GM18870 (cell line): ENCODE results near the gene PCDHGC5.

Experiments
- ATAC-seq: cut with Tn5 transposase; IDR thresholded peaks from one replicate; pipeline ENCODE4 v1.9.1; 2021; ENCODE audit warnings: moderate library complexity; ENCODE audit not compliant: unreplicated experiment

The PCDHGC5 gene

DNA sequence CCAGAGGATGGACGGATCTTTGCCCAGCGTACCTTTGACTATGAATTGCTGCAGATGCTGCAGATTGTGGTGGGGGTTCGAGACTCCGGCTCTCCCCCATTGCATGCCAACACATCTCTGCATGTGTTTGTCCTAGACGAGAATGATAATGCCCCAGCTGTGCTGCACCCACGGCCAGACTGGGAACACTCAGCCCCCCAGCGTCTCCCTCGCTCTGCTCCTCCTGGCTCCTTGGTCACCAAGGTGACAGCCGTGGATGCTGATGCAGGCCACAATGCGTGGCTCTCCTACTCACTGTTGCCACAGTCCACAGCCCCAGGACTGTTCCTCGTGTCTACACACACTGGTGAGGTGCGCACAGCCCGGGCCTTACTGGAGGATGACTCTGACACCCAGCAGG, 1.9 kb downstream of the PCDHGC5 start:
- ATAC-seq: no peak

DNA sequence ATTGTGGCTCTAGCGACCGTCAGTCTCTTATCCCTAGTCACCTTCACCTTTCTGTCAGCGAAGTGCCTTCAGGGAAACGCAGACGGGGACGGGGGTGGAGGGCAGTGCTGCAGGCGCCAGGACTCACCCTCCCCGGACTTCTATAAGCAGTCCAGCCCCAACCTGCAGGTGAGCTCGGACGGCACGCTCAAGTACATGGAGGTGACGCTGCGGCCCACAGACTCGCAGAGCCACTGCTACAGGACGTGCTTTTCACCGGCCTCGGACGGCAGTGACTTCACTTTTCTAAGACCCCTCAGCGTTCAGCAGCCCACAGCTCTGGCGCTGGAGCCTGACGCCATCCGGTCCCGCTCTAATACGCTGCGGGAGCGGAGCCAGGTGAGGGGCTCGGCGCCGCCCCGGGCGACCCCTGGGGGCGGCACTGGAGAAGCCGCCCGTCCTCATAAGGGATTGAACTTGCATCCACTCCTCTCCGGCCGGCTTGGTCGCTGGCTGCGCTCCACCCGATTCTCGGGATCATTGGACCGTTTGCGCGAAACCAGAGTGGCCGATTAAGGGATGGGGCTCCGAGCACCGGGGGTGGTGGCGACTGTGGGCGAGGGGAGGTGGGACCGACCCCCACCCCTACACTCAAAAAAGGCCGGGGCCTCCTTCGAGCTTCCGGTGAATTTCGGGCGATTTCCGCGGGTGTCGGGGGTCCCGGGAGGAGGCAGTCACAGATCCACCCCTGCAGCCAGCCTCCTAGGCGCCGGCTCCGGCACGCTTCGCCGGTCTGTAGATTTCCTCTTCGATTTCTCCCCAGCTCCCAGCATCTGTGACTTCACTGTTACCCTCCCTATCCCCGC, 2.7 kb downstream of the PCDHGC5 start:
- ATAC-seq: no peak

DNA sequence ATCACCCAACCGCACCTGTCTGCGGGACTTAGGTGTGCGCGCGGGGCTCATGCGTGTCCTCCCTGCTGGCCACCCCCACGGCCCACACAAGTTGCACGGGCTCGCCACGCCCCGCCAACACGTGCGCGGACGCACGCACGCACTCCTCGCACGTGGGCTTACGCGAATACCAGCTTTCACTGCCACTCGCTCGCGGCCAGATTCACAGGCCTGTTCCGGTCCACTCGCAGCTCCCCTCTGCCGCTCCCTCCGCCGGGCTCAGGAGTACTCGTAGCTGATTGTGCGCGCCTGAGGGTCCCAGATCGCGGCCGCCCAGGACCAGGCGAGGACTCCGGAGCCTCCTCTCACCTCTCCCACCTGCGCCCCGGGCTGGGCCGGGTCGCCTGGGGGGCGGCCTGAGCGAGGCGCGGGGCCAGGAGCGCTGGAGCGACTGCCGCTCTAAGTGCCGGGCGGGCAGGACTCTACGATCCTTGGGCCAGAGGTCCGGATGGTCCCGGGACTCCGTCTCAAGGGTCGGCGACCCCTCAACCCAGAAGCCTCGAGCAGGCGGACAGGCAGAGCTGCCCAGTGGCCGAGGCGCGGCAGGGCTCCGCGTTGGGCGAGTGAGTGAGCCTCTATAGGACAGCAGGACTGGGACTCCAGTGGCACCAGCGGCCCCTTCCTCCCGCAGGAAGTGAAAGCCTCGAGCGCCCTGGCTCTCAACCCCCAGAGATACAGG, 3.4 kb downstream of the PCDHGC5 start:
- no peak for ATAC-seq

DNA sequence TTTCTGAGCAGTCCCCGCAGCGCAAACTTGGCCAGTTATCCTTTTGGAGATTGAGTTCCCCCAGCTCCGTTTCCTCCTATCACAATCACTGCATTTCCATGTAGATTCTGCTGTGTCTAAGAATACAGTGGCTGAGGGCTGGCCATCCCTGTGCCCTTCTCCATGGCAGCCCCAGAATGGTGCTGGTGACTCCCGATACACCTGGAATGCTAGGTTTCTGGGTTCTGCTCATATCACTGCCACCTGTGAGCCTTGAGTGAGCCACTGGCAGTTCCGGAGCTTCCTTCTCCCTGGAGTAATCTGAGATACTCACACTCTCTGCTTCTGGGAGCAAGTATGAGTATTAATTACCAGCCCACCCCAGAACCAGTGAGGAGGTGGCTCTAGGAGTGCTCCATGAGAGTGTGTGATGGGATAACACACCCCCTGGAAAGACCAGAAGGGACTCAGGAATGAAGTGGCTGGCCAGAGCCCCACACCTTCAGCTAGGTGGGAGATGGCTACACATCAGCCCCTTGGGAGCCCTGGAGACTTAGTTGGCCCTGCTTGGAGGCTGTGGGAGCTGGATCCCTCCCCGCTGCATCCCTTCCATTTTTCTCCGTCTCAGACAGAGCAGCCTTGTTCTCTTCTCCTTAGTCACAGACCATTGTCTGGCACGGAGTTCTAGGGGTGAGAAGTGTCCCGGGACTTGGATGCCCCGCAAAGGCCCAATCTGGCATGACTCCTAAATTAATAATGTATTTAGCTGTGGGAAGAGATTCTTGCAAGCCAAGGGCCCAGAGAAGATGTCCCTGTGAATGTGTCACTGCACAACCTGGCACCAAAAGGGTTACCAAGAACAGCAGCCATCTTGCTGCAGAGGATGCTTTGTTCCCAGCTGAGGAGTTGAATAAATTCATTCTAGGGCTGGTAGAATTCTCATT, 4.9 kb downstream of the PCDHGC5 start:
- no peak for ATAC-seq

DNA sequence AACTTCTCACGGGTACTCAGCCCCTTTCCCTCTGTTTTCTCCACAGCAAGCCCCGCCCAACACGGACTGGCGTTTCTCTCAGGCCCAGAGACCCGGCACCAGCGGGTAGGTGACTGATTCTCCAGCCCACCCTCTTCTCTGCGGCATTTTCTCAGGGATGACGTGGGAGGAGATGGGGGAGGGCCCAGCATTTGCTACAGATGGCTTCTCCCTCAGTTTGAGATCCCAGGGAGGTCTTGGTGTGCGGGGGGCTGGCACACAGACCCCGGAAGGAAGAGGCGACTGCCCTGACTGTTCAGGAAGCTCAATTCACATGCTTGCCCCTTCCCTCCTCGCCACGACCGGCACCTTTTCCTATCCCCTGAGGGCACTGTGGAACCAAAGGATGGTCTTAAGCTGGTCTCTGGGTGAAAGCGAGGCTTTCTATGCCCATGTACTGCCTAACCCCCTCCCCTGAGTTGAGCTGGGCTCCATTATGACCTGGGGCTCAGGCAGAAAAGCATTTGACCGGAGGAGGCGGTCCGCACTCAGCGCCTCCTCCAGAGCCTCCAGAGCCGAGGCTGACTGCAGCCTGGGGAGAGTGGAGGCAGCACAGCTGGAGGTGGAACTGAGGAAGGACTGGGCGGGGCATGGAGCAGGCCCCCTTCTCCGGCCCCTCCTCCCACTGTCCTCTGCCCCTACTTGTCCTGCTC, 6.0 kb downstream of the PCDHGC5 start:
- ATAC-seq: no peak

DNA sequence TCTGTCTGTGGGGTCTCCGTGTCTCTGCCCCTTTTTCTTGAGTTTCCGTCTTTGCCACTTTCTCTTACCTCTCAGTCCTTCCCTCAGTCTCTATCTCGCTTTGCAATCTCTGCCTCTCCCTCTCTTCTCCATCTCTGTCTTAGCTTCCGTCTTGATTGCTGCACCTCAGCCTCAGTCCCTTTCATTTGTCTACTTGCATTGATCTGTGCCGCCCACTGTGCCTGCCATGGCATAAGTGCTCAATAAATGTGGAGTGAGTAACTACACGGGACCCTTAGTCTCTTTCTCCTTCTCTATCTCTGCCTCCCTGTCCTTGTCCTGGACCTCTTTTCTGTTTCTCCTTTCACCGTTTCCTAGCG, 6.6 kb downstream of the PCDHGC5 start:
- ATAC-seq: no peak

DNA sequence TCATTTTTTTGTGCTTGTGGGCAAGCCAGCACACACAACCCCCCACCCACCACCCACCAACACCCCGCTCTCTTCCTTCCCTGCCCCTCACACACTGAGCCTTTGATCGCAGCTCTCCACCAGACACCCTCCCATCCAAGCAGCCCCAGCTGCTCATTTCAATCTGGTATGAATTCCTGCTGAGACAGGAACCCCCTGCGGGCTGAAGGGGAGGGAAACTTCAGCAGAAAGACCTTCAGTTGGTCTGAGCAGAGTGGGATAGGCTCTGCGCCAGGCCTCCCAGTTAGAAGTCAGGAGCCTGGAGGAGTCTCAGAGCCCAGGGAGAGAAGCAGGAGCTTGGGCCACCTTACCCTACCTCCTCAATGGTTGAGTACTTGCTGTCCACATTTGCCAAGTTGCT, 7.2 kb downstream of the PCDHGC5 start:
- ATAC-seq: no peak

DNA sequence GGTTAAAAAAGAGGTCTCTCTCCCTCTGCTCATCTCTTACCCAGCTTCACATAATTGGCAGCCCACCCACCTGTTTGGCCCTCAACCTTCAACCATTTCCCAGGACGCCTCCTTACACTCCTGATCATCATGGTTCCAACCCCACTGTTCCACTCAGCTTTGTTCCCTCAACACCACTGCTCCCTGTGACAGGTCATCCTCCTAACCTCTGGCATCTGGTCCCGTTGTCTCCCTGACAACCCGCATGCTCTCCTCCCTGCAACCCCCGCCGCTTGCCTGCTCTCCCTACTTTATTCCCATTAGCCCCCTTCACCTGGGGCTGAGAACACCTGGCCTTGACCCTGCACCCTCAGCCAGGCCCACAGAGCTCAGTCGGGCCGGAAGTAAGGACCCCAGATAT, 12.9 kb downstream of the PCDHGC5 start:
- no peak for ATAC-seq

DNA sequence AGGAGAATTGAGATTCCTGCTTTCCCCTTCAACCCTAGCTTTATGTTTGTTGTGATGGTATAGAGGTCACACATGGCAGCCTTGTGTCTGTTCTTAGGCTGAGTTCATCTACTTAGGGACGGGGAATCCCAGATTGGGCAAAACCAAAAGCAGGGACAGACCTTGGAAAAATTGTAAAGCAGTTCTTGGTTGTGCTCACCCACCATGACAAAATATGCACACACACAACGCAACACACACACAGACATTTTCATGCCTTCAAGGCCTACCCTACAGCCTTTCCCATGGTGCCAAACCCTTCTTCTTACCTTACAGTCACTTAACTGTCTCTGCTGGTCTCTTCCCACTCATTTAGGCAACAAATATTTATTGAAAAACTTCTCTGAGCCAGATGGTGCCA, 14.8 kb downstream of the PCDHGC5 start:
- ATAC-seq: no peak

DNA sequence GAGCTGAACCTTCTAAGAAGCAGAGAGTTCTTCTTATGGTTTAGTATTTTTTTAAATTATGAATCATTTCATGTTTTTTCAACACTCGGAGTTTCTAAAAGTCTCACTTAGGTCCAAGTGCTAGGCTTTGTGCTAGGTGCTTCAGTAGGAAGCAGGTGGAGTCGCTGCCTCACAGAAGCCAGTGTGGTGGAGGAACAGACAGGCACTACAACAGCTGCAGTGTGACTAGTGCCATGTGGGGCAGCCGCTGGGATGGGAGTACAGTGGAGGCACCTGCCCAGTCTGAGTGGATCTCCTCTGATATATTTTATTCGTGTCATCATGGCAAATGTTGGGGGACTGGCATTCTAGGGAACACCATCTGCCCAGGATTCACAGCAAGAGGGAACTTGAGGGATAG, 15.3 kb downstream of the PCDHGC5 start:
- no peak for ATAC-seq

DNA sequence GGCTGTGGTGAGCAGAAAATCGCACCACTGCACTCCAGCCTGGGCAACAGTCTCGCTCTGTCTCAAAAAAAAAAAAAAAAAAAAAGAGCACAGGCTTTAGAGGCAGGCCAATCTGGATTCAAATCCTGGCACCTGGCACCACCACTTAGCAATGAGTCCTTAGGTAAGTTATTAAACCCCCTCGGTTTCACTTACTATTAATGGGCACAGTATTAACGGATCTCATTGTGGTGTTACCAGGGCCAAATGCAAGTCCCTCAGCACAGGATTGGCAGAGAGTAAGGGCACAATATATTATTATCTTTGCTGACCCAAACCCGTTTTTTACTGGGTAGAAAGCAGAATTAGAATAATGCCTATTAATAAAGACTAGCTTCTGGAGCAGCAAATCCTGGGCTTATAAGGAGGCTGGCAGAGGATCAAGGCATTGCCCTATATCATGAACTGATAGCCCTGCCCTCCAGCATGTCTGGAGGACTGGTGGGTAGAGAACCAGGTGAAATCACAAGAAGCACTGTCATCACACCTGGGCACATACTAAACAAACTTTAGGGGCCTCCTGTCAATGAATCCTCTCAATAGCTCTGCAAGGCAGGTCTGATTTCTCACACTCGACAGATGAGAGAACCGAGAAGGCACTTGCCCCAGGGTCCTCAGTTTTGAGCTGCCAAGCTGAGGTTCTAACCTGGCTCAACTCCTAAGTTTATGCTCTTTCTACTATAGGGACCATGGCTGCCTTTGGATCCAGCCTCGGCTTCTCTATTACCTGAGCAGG, 17.7 kb downstream of the PCDHGC5 start:
- ATAC-seq: no peak

DNA sequence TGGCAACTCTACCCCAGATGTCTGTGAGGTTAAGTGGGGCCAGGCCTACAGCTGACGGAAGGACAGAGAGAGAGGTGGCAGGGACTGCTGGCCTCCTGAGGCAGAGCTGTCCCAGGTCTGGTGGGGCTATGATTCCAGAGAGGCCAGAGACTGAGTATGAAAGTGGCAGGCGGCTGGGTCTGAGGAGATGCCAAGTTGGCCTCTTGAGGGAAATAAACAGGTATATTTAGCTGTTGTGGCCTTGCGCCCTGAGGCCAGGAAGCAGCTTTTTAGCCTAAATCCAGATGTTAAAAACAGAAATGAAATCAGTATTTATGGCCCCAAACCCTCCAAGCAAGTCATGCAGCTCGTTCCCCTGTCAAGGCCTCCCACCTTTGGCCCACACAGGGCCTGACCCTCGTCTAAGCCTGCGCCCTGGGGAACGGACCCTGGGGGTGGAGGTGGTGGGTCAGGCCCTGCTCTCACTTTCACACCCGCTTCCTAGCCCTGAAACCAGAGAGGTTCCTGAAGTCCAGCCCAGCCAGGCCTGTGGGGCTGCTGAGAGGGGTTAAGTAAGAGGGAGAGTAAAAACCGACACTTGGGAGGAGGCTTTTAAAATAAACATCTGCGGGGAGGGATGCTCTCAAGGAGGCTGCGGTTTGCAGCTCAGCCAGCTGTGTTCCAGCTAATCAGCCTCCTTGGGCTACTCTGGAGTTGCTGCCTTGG, 18.7 kb downstream of the PCDHGC5 start:
- no peak for ATAC-seq

DNA sequence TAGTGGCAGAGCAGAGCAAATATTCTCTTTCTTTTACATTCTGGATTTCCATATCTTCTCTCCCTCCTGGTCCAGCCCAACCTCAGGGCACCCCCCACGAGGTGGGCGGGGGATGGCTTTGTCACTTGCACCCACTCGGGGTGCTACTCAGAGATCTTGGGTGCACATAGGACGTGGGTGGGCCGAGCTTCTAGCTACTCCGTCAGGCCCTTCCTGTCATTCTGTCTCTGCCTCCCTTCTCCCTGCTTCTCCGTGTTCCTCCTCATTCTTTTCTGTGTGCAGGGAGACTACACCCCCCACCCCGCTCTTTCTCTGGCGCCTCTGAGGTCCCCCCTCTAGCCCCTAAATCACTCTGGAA, 19.5 kb downstream of the PCDHGC5 start:
- no peak for ATAC-seq

DNA sequence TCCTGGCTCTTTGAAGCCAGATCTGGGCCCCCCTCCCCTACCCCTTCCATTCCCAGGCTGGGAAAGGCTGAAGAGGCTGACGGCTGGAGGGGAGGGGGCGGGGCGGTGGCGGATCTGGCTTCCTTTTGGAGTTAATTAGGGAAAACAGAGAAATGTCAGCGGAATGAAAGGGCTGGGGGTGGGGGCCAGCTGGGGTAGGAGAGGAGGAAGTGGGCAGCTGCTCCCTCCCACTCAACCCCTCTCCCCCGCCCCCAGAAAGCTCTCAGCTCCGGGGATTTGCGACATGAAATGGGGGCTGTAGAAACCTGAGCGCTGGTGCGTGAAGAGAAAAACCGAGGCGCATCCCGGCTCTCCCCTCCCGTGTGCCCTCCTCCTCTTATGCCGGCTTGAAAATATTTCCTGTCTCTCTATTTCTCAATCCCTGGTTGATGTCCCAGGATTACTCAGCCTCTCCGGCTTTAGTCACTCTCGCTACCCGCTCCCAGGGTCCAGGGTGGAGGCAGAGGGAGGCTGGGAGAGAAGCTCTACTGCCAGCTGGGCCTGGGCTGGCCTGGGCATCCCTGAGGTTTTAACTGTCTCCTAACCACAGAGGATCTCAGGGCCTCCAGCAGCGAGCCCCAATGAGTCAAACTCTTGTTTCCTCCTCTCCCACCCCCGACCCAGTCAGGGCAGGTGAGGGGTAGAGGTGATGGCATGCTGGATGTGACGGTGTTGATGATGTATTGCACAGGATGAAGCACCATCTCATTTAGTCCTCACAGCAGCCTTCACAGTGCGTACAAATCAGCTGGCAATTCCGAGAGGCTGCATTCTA, 20.1 kb downstream of the PCDHGC5 start:
- ATAC-seq: peak; percentile 23

DNA sequence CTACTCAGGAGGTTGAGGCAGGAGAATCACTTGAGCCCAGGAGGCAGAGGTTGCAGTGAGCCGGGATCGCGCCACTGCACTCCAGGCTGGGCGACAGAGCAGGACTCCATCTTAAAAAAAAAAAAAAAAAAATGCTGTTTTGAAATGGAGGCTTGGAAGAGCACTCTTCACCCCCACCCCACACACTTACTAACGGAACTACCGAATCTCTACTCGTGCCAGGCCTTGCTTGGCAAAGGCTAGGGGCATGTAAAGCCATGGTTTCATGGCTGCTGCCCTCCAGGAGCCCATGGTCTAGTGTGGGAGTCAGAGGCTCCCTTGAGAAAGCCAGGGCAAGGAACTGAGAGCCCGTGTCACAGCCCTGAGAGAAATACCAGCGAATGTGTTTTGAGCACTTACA, 21.3 kb downstream of the PCDHGC5 start:
- ATAC-seq: no peak

DNA sequence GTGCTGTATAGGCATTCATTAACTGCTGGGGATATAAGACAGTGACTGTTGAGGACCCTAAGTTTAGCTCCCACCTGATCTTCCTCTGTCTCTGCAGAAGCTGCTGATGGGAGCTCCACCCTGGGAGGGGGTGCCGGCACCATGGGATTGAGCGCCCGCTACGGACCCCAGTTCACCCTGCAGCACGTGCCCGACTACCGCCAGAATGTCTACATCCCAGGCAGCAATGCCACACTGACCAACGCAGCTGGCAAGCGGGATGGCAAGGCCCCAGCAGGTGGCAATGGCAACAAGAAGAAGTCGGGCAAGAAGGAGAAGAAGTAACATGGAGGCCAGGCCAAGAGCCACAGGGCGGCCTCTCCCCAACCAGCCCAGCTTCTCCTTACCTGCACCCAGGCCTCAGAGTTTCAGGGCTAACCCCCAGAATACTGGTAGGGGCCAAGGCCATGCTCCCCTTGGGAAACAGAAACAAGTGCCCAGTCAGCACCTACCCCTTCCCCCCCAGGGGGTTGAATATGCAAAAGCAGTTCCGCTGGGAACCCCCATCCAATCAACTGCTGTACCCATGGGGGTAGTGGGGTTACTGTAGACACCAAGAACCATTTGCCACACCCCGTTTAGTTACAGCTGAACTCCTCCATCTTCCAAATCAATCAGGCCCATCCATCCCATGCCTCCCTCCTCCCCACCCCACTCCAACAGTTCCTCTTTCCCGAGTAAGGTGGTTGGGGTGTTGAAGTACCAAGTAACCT, 22.1 kb downstream of the PCDHGC5 start:
- no peak for ATAC-seq

DNA sequence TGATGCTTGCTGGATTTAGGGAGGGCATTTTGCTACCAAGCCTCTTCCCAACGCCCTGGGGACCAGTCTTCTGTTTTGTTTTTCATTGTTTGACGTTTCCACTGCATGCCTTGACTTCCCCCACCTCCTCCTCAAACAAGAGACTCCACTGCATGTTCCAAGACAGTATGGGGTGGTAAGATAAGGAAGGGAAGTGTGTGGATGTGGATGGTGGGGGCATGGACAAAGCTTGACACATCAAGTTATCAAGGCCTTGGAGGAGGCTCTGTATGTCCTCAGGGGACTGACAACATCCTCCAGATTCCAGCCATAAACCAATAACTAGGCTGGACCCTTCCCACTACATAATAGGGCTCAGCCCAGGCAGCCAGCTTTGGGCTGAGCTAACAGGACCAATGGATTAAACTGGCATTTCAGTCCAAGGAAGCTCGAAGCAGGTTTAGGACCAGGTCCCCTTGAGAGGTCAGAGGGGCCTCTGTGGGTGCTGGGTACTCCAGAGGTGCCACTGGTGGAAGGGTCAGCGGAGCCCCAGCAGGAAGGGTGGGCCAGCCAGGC, 23.0 kb downstream of the PCDHGC5 start:
- ATAC-seq: no peak
